ENCODE results near the gene MUS81. TPM values are rescaled to one million over a fixed set of nuclear protein-coding genes. Genes with fewer than 3 reads are reported as not detected.
A peak's percentile ranks its signal among the peaks of the same experiment; 100 is the strongest.
"Not testable (repeated sequence)": the region's sequence is repeated elsewhere in the genome, so short reads cannot be mapped to it uniquely, and the experiment has no call there.

The MUS81 gene
- total RNA-seq, 2 experiments from 2014 or later: 37.7 to 39.2 TPM

DNA sequence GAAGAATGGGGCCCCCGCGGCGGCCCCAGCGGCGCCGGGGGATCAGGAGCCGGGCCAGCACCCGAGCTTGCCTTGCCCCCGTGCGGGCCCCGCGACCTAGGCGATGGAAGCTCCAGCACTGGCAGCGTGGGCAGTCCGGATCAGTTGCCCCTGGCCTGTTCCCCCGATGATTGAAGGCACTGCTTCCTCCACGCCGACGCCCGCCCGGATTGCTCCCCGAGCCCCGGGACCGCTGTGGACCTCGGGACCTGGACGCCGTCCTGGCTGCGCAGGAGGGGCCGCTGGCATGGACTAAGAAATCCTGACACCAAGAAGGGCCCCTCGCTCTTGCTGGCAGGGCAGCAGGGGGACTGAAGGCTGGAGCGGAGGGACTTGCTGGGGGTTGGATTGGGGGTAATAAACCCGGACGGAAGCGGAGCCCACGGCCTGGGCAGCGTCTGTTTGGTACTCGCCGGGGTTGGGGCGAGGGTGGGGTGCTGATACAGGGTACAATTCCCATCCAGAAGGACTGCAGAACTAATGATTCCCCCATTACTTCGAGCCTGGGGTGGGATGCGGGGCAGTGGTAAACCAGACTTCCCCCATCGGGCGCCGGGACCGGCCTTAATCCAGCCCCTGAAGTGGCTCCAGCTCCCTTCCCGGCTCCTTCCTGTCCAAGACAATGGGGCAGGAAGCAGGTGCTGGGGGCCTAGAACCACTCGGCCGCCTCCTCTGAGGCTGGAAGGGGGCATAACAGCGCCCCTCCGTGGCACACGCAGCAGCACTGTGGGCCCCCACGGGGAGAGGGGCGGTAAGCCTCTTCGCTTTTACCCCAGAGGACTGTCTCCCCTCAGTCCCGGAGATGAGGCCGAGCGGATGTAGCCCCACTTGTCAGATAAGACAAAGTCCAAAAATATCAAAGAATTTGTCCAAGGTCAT lies 31.2 kb downstream of the MUS81 start:
- H3K27ac Mint-ChIP-seq: peak overlapping the region; percentile 95
- no peaks in the 10 kb centered on the region for H3K9me3 Mint-ChIP-seq
- POLR2A ChIA-PET: interaction anchor here (0.7 to 5.8 kb wide), 37 partner anchors 9 to 795 kb away, joined by 3 to 248 read pairs (median 8); partner anchors contain the start of genes AP5B1, BANF1, C11orf68 and CFL1
- H3K4me3 ChIP-seq (ENCODE audit: low read length): peak overlapping the region; percentile 78
- no peaks in the 10 kb centered on the region for H3K9me3 ChIP-seq (ENCODE audit: control insufficient read depth in 1 of 2, insufficient read depth in 1 of 2, low read length in 2 of 2)
- H3K27me3 Mint-ChIP-seq: no peaks in the 10 kb centered on the region
- peaks cover 72% of the 10 kb centered on the region for H3K4me1 ChIP-seq (ENCODE audit: insufficient read depth, low read length)
- H3K4me3 Mint-ChIP-seq: peak overlapping the region; percentile 88
- CTCF ChIA-PET: interaction anchor here (1.0 to 5.2 kb wide), 16 partner anchors 7 to 421 kb away, joined by 3 to 80 read pairs (median 4); partner anchors contain the start of genes AP5B1, CFL1, FOSL1 and KAT5
- H3K4me1 Mint-ChIP-seq (ENCODE audit: low read depth): peaks cover 64% of the 10 kb centered on the region
- no peaks in the 10 kb centered on the region for H3K27me3 ChIP-seq (ENCODE audit: control insufficient read depth in 1 of 2, insufficient read depth in 2 of 2, low read length in 2 of 2)
- peak overlapping the region; percentile 58 to 88 for H3K27ac ChIP-seq (ENCODE audit: low read depth in 1 of 2, low read length in 2 of 2)
- intact Hi-C loops (cut with DNase I, micrococcal nuclease): no loop called here
- no peaks in the 10 kb centered on the region for H3K36me3 ChIP-seq (ENCODE audit: insufficient read depth, low read length)
- DNase-seq (peak in 3 of 14 experiments; percentile 42 to 58 (median 51)), ATAC-seq (ENCODE audit: poor library complexity) (no peak)
- peaks cover 20% of the 10 kb centered on the region for H3K36me3 Mint-ChIP-seq (ENCODE audit: low read depth)
- TF ChIP-seq, protein P1, sequence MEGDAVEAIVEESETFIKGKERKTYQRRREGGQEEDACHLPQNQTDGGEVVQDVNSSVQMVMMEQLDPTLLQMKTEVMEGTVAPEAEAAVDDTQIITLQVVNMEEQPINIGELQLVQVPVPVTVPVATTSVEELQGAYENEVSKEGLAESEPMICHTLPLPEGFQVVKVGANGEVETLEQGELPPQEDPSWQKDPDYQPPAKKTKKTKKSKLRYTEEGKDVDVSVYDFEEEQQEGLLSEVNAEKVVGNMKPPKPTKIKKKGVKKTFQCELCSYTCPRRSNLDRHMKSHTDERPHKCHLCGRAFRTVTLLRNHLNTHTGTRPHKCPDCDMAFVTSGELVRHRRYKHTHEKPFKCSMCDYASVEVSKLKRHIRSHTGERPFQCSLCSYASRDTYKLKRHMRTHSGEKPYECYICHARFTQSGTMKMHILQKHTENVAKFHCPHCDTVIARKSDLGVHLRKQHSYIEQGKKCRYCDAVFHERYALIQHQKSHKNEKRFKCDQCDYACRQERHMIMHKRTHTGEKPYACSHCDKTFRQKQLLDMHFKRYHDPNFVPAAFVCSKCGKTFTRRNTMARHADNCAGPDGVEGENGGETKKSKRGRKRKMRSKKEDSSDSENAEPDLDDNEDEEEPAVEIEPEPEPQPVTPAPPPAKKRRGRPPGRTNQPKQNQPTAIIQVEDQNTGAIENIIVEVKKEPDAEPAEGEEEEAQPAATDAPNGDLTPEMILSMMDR (IDR thresholded peaks at IDR 0.05): peak; percentile 8

DNA sequence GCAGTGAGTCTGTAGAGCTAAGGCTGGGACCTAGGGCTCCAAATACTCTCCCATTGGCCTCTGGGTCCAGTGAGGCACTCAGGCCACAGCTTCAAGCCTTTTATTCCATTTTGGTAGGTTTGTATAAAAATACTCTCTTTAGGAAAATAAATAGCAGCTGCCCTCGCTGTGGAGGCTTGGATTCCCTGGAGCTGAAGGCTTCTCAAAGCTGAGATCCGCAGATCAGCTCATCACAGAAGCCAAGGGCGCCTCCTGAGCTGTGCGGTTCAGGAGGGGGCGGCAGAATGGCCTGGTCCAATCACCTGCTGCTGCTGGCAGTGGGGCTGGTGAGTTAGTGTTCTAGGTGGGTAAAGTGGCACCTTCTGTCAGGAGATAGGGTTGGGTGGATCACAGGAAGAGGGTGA lies 31.9 kb downstream of the MUS81 start:
- H3K36me3 Mint-ChIP-seq (ENCODE audit: low read depth): peaks cover 16% of the 10 kb centered on the region
- ATAC-seq (ENCODE audit: poor library complexity); H3K9me3 ChIP-seq (ENCODE audit: control insufficient read depth in 1 of 2, insufficient read depth in 1 of 2, low read length in 2 of 2); H3K9me3 Mint-ChIP-seq; H3K36me3 ChIP-seq (ENCODE audit: insufficient read depth, low read length); H3K27me3 ChIP-seq (ENCODE audit: control insufficient read depth in 1 of 2, insufficient read depth in 2 of 2, low read length in 2 of 2); H3K27me3 Mint-ChIP-seq; intact Hi-C loops (cut with DNase I, micrococcal nuclease): not testable (repeated sequence)
- peak overlapping the region; percentile 88 for H3K27ac Mint-ChIP-seq
- peak overlapping the region; percentile 88 for H3K4me3 Mint-ChIP-seq
- peaks cover 59% of the 10 kb centered on the region for H3K4me1 Mint-ChIP-seq (ENCODE audit: low read depth)
- Histone ChIP-seq H3K4me1 (ENCODE audit: insufficient read depth, low read length) (peaks cover 71% of the 10 kb centered on the region), H3K27ac (ENCODE audit: low read depth in 1 of 2, low read length in 2 of 2) (peak overlapping the region in 1 of 2 donors; percentile 58), H3K4me3 (ENCODE audit: low read length) (peak overlapping the region; percentile 78)
- CTCF ChIA-PET: interaction anchor here (0.9 to 1.7 kb wide), 5 partner anchors 8 to 180 kb away, joined by 3 to 4 read pairs (median 4); partner anchors contain the start of genes KAT5 and MUS81
- POLR2A ChIA-PET: interaction anchor here (1.2 to 5.8 kb wide), 6 partner anchors 12 to 181 kb away, joined by 4 to 104 read pairs (median 24); partner anchors contain the start of genes C11orf68, CFL1, CTSW and DRAP1
- peak in 2 of 14 experiments; percentile 42 to 50 for DNase-seq

DNA sequence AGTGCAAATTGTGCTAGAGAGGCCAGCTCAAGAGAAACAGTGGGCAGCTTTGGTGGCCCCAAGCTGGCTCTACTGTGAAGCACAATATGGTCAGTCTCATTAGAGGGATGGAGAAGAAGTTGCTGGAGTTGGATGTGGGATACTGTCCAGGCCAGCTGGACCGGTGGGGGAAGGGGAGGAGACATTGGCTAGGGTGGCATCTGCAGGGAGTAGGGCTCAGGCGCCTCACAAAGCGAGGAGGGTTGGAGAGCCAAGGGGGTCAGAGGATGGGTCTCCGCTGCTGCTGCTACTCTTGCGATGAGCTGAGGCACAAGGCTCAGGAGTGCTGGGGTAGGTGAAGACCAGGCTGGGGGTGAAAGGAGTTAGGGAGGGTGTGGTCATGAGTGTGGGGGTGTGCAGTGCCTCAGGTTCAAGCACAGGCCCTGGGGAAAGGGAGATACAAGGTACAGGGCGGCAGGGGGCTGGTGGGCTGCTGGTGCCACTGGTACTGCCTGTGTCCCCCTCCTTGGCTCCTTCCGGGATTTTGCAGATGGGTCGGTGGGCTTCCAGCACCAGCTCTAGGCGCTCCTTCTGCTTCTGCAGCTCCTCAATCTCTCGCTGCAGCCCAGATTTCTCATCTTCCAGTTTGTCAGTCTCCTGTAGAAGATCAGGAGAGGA lies 32.6 kb downstream of the MUS81 start:
- Histone ChIP-seq H3K4me3 (ENCODE audit: low read length) (no peak overlapping the region), H3K36me3 (ENCODE audit: insufficient read depth, low read length) (no peaks in the 10 kb centered on the region), H3K27me3 (ENCODE audit: control insufficient read depth in 1 of 2, insufficient read depth in 2 of 2, low read length in 2 of 2) (no peaks in the 10 kb centered on the region), H3K4me1 (ENCODE audit: insufficient read depth, low read length) (peaks cover 65% of the 10 kb centered on the region), H3K9me3 (ENCODE audit: control insufficient read depth in 1 of 2, insufficient read depth in 1 of 2, low read length in 2 of 2) (no peaks in the 10 kb centered on the region), H3K27ac (ENCODE audit: low read depth in 1 of 2, low read length in 2 of 2) (peak overlapping the region; percentile 11 to 60)
- POLR2A ChIA-PET: interaction anchor here (0.6 to 5.8 kb wide), 5 partner anchors 33 to 188 kb away, joined by 3 to 34 read pairs (median 4); partner anchors contain the start of genes CFL1, KAT5 and MUS81
- Mint-ChIP-seq H3K9me3 (no peaks in the 10 kb centered on the region), H3K4me3 (peak overlapping the region; percentile 88), H3K27ac (peak overlapping the region; percentile 88), H3K4me1 (ENCODE audit: low read depth) (peaks cover 56% of the 10 kb centered on the region), H3K27me3 (no peaks in the 10 kb centered on the region), H3K36me3 (ENCODE audit: low read depth) (peaks cover 16% of the 10 kb centered on the region)
- intact Hi-C loops (cut with DNase I, micrococcal nuclease): no loop called here
- DNase-seq (no peak), ATAC-seq (ENCODE audit: poor library complexity) (no peak)
- CTCF ChIA-PET: interaction anchor here (0.9 to 1.7 kb wide), 4 partner anchors 8 to 113 kb away, joined by 3 to 4 read pairs (median 4); partner anchors contain the start of gene MUS81
- TF ChIP-seq, protein P1 (IDR thresholded peaks at IDR 0.05): no peak
